Measurements from ENCODE around the gene KRTDAP.

Gene KRTDAP

GRCh38 chr19:35490364-35490763 is at the start of gene KRTDAP:
TSS of gene KRTDAP (minus strand) at chr19:35490464. CDS start at chr19:35490442, 22 bp downstream.
- DNase-seq: no peak

- DNase-seq: no peak
Observed at GRCh38 chr19:35539850-35540249, 49.6 kb upstream of the KRTDAP start.

GRCh38 chr19:35539314-35539713 is 49.0 kb upstream of the KRTDAP start:
- no peak for DNase-seq

DNA sequence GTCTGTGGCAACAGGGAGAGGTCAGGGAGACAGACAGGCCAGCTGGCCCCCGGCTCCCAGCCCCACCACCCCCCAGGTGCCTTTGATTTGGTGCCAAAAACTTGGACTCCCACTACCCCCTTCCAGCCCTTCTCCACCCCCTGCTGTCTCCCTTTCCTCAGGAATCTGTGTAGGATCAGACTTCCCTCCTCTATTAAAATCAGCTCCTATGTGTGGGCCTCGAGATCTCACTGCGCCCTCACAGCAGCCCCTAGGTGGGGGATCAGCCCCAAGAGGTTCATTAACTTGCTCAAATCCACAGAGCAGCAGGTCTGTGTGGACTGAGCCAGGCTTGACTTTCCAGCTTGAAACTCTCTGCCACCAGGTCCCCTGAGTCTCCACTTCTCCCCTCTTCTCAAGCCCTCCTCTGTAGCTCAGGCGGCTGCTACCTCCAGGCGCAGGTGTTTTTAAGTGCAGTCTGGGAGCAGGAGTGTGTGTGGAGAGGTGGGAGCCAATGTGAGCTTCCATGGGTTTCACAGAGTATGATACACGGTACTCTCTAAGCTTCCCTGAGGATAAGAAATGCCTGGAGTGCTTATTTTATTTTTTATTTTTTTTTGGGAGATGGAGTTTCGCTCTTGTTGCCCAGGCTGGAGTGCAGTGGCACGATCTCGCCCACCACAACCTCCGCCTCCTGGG is 44.7 kb upstream of the KRTDAP start:
- DNase-seq: peak in 7 of 56 donors; percentile 9 to 42 (median 23)

DNA sequence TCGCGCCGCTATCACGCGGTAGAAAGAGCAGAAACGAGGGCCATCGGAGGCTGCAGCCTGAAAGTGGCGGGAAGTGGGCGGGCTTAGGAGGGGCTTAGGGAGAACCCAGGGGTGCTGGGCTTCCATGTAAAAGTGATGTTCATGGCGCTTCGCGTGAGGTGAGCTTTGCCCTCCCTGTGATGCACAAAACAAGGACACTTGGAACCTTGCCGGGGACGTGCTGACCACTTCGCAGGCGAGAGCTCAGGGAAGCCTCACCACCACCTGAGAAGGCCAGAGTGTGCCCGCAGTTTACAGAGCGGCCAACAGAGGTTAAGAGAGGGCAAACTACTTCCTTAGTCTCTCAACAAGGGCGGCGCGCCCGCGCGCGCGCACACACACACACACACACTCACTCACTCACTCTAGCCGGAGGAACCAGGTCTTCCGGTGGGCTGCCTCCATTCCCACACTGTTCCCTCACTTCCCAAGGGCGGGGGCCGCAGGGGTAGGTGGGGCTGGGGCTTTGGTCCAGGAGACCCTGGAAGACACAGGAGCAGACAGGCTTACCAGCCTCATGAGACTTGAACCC is 43.6 kb upstream of the KRTDAP start:
- no peak for DNase-seq

DNA sequence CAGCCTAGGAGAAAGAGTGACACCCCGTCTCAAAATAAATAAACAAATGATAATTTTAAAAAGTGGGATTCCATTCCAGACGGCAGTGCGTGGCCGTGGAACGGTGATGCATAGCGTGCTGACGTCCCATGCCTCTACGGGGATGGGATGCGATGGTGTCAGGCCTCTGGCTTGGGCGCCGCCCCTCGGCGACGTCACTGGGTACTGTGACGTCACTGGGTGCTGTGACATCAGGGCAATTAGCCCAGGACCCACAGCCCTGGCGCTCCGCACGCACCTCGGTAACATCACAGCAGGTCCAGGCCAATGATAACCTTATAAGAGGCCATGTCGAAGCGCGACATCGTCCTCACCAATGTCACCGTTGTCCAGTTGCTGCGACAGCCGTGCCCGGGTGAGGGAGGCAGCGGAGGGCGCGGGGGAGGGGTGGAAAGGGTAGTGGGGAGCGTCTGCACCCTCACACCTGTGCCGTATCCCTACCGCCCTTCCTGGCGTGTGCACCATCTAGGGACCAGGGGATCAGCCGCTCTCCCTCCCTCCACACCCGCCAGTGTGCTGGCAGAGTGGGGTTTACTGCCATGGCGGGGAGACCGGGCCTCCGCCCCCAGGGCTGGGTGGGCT is 43.0 kb upstream of the KRTDAP start, which contains the start of gene GAPDHS:
Gene GAPDHS (plus strand): TSS at position 256 of the 621 bp plus-strand sequence. CDS start 72 bp downstream, at position 328.
- DNase-seq: no peak

GRCh38 chr19:35531291-35531690 is 41.0 kb upstream of the KRTDAP start:
- no peak for DNase-seq

- DNase-seq: peak in 1 of 56 donors; percentile 4
Observed at GRCh38 chr19:35529241-35530218, 39.3 kb upstream of the KRTDAP start.

DNA sequence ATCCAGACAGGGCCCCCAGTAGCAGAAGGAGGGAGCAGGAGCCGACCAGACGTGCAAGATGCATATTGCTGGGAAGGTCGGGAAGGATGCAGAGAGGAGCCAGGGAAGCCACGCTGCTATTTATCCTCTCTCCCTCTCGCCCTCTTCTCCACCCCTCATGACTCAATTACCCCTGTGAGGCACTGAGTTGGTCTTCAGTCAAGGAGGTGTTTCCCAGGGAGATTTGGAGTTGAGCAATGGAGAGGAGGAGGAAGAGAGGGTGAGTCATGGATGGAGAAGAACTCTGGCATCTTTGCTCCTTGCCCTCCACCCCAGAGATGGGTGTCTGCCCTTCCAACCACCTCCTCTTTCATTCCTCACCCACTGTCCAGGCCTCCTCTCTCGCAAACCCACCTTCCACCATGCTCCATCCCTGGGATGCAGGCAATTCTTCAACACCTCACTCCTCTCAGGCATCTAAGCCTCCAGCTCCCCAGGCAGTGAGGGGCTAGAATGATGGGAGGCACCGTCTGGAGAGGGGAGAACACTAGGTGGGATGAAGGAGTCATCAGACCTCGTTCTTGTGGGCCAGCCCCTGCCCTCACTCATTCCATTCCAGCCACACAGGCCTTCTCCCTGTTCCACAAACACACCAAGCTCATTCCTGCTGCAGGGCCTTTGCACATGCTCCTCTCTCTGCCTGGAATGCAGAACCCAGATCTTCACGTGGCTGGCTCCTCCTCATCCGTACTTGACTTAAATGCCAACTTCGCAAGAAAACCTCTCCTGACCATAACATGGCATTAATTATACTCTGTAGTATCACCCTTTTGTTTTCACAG is 38.2 kb upstream of the KRTDAP start, which contains the start of gene SBSN:
Gene SBSN (minus strand): TSS at position 94 of the 821 bp plus-strand sequence. CDS start 30 bp downstream, at position 64.
- DNase-seq: peak in 6 of 56 donors; percentile 3 to 23 (median 10)

- DNase-seq: no peak
Observed at GRCh38 chr19:35525873-35526272, 35.6 kb upstream of the KRTDAP start.

DNA sequence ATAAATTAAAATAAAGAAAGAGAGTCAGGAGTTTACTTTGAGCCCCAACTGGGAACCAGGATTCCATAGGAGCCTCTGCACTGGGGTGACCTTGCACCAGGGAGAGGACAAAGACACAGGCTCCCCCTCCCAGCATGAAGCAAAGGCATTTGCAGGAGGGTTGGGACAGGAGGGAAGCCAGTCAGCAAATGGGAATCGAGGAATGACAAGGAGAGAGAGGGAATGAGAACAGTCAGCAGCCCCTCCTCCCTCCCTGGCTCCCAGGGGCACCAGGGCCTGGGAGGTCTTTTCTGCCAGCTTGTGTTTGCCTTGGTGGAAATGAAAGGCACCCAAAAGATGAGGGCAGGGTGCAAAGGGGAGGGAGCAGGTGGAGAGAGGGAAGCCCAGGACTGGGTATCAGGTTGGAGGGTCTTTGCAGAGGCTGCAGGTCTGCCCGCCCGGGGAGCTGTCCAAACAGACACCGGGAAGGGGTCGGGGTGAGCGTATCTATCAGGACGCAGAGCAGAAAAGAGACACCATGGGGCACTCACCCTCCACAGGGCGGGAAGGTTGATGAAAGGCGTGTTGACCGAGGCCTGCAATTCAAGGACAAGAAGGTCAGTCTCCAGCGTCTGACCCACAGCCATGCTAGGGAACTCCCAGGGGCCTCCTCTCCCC is 34.0 kb upstream of the KRTDAP start:
- no peak for DNase-seq

DNA sequence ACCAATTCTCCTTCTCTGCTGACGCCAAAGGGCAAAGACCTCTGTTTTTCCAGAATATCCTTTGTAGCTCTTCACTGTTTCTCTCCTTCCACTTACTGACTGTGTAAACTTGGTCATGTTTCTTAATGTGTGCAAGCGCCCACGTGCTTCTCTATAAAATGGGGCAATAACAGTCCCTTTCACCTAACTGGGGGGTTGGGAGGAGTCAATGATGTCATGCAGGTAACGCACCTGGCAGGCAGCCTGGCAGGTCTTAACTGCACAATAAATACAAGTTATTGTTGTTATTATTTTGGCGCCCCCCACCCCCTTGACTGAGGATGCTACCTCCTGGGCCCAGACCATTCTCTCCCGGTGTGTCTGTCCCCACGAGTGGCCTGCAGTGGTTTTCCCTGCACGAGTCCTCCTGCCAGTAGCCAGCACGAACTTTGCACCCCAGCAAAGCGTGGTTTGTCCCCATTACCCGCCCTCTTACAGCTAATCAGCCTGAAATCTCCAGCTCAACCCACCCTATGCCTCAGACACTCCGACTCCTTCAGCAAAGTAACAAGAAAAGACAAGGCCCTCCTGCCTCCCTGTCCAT is 32.6 kb upstream of the KRTDAP start:
- DNase-seq: no peak

DNA sequence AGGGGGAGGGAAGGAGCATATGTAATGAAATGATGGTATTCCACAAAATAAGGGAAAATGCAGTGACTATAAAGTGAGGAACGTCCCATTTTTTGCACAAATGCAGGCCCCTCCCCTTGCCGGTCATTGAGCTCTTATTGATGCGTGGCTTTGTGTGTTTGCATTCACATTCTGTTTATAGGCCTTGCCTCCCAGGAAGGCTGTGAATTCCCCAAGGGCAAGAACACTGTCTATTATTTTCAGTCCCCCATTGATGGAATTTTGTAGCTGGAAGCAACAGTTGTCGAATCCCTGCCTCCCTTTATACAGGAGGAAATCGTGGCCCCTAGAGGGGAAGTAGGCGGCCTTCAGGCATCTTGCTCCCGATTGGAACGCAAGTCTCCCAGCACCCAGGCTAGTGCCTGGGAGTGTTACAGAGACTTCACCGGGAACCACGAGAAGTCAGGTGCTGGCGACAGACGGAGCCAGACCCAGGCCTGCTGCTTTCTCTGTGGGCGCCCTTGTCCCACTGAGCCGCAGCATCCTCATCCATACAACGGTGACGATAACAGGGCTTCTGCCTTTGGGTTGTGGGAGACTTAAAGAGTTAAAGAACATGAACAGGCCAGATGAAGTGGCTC is 31.0 kb upstream of the KRTDAP start:
- DNase-seq: no peak

DNA sequence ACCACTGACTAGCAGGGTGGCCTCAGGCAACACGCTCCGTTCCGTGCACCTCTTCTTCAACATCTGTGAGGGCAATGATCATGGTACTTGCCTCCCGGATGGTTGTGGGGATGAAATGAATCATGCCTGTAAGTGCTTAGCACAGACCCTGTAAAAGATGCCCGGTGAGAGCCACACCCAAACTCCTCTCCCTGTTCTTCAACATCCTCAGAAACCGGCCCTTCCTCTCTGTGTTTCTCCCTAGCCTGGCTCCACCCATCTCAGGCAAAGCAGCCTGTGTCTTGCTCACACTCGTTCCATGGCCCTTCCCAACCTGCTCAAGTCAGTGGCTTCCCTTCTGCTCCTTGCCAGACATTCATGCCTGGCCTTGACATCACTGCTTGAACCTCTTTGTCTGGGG is 29.0 kb upstream of the KRTDAP start:
- DNase-seq: no peak

GRCh38 chr19:35518313-35518712 is 28.0 kb upstream of the KRTDAP start:
- DNase-seq: no peak

- no peak for DNase-seq
Observed at GRCh38 chr19:35517342-35517741, 27.1 kb upstream of the KRTDAP start.

- DNase-seq: no peak
Observed at GRCh38 chr19:35516310-35516709, 26.0 kb upstream of the KRTDAP start.

- DNase-seq: no peak
Observed at GRCh38 chr19:35514282-35514809, 24.1 kb upstream of the KRTDAP start.
